ENCODE data around the gene WASF2. TPM values are rescaled to one million over a fixed set of nuclear protein-coding genes. Genes with fewer than 3 reads are reported as not detected.
A peak's percentile ranks its signal among the peaks of the same experiment; 100 is the strongest.

The WASF2 gene
- total RNA-seq, 4 donors from 2014 or later, result 52.5 to 74.5 (median 57.5) TPM

GRCh38 chr1:27487966-27488884 is 1.7 kb downstream of the WASF2 start:
- Histone ChIP-seq H3K9me3 (no peaks in the 10 kb centered on the region), H3K4me3 (peak overlapping the region; percentile 88 to 100 (median 94)), H3K27ac (peak overlapping the region; percentile 98 to 100 (median 99)), H3K4me1 (peaks cover 4 to 52% (median 17%) of the 10 kb centered on the region in 4 donors), H3K27me3 (no peaks in the 10 kb centered on the region), H3K36me3 (no peaks in the 10 kb centered on the region)
- peak in 2 of 3 donors; percentile 16 to 42 for DNase-seq
- TF ChIP-seq CTCF (IDR thresholded peaks at IDR 0.05) (peak in 1 of 6 experiments; percentile 2), POLR2A (IDR thresholded peaks at IDR 0.05) (no peak)

DNA sequence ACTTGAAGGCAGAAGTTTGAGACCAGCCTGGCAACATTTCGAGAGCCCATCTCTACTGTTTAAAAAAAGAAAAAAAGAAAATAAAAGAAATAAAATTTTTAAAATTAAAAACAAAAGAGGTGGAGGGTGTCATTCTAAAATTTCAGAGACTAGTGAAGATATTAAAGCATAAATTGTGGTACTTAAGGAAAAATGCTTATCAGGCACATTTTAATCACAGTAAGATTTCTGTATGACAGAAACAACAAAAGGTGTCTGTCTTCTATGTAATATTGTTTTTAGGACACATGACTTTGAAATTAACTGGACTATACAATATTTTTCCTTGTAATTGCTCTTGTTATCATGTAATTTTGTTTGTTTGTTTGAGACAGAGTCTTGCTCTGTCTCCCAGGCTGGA is 4.6 kb downstream of the WASF2 start:
- no peak overlapping the region for H3K4me3 ChIP-seq
- peaks cover 0 to 44% (median 13%) of the 10 kb centered on the region in 4 donors for H3K4me1 ChIP-seq
- no peak for TF ChIP-seq POLR2A (IDR thresholded peaks at IDR 0.05)
- TF ChIP-seq CTCF (IDR thresholded peaks at IDR 0.05), result no peak
- H3K27me3 ChIP-seq, result no peaks in the 10 kb centered on the region
- no peaks in the 10 kb centered on the region for H3K36me3 ChIP-seq
- H3K9me3 ChIP-seq, result no peaks in the 10 kb centered on the region
- H3K27ac ChIP-seq, result no peak overlapping the region
- no peak for DNase-seq

- peak overlapping the region in 1 of 4 donors; percentile 42 for H3K27ac ChIP-seq
- H3K4me1 ChIP-seq, result peaks cover 0 to 48% (median 17%) of the 10 kb centered on the region in 4 donors
- no peak for DNase-seq
Observed at GRCh38 chr1:27483659-27484058, 6.3 kb downstream of the WASF2 start.

GRCh38 chr1:27481994-27482620 is 7.9 kb downstream of the WASF2 start:
- Histone ChIP-seq H3K27me3 (no peaks in the 10 kb centered on the region), H3K4me1 (peaks cover 0 to 41% (median 13%) of the 10 kb centered on the region in 4 donors), H3K4me3 (no peak overlapping the region), H3K27ac (peak overlapping the region in 1 of 4 donors; percentile 17), H3K9me3 (no peaks in the 10 kb centered on the region), H3K36me3 (no peaks in the 10 kb centered on the region)
- no peak for DNase-seq
- no peak for TF ChIP-seq POLR2A (IDR thresholded peaks at IDR 0.05)
- TF ChIP-seq CTCF (IDR thresholded peaks at IDR 0.05), result no peak

More at GRCh38 chr1:27483659-27484058, 6.3 kb downstream of the WASF2 start:
- H3K36me3 ChIP-seq, result no peaks in the 10 kb centered on the region
- H3K4me3 ChIP-seq, result no peak overlapping the region
- TF ChIP-seq POLR2A (IDR thresholded peaks at IDR 0.05), result no peak
- TF ChIP-seq CTCF (IDR thresholded peaks at IDR 0.05), result no peak
- no peaks in the 10 kb centered on the region for H3K9me3 ChIP-seq
- no peaks in the 10 kb centered on the region for H3K27me3 ChIP-seq

DNA sequence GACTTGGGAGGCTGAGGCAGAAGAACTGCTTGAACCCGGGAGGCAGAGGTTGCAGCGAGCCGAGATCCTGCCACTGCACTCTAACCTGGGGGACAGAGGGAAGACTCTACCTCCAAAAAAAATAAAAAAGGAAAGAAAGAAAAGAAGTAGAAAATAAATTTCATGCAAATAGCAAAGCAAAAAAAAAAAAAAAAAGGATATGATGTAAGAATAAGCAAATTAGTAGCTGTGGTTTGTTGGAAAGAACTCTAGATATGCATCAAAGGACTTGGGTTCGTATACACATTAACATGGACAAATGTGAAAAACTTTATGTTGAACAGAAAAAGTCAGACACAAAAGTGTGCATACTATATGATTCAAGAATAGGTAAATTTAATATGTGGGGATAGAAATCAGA is 11.9 kb downstream of the WASF2 start:
- TF ChIP-seq CTCF (IDR thresholded peaks at IDR 0.05) (no peak), POLR2A (IDR thresholded peaks at IDR 0.05) (no peak)
- H3K27ac ChIP-seq, result peak overlapping the region in 1 of 4 donors; percentile 57
- no peaks in the 10 kb centered on the region for H3K36me3 ChIP-seq
- no peaks in the 10 kb centered on the region for H3K9me3 ChIP-seq
- no peak overlapping the region for H3K4me3 ChIP-seq
- H3K4me1 ChIP-seq, result peaks cover 0 to 42% (median 13%) of the 10 kb centered on the region in 4 donors
- DNase-seq, result peak in 1 of 3 donors; percentile 23
- no peaks in the 10 kb centered on the region for H3K27me3 ChIP-seq

All from Peyer's patch (tissue), 4 donors.